KOPT-K1 (cell line): ENCODE measurements around the gene BTBD2.

Experiments used
- H3K27ac ChIP-seq: fragments of 200-600 bp; sonication (generic); 2 replicates; pipeline ENCODE4 v1.5.1; 2016; ENCODE audit warnings: antibody characterized with exemption, mild to moderate bottlenecking, low read depth, low read length; ENCODE audit not compliant: poor library complexity, severe bottlenecking
- H3K36me3 ChIP-seq: fragments of 200-600 bp; sonication (generic); 2 replicates; pipeline ENCODE4 v1.5.1; 2017; ENCODE audit warnings: antibody characterized with exemption, mild to moderate bottlenecking, low read length, moderate library complexity; ENCODE audit not compliant: insufficient read depth
- H3K9me3 ChIP-seq: fragments of 200-600 bp; sonication (generic); 2 replicates; pipeline ENCODE4 v1.5.1; 2017; ENCODE audit warnings: antibody characterized with exemption, low read length, mild to moderate bottlenecking; ENCODE audit not compliant: insufficient read depth, poor library complexity, severe bottlenecking

Gene BTBD2

GRCh38 chr19:2015608-2015950, at the start of gene BTBD2:
Gene BTBD2 (minus strand): TSS chr19:2015714. CDS start chr19:2015703, 11 bp downstream.
- H3K36me3 ChIP-seq, result peaks cover 20% of the 10 kb centered on the region; the same call in 1 of the 2 replicates
- H3K9me3 ChIP-seq, result no peaks in the 10 kb centered on the region
- peak within 1 kb of the TSS; percentile 68 for H3K27ac ChIP-seq

- no peaks in the 10 kb centered on the region for H3K36me3 ChIP-seq
- H3K9me3 ChIP-seq, result no peaks in the 10 kb centered on the region
- H3K27ac ChIP-seq, result no peak overlapping the region
Measured at GRCh38 chr19:2064788-2065524, 49.4 kb upstream of the BTBD2 start.

- H3K36me3 ChIP-seq, result no peaks in the 10 kb centered on the region
- H3K9me3 ChIP-seq, result no peaks in the 10 kb centered on the region
- H3K27ac ChIP-seq, result no peak overlapping the region
Measured at GRCh38 chr19:2064395-2064787, 48.9 kb upstream of the BTBD2 start.

GRCh38 chr19:2063824-2064223, 48.3 kb upstream of the BTBD2 start:
- Histone ChIP-seq H3K9me3 (no peaks in the 10 kb centered on the region), H3K27ac (no peak overlapping the region), H3K36me3 (no peaks in the 10 kb centered on the region)

- Histone ChIP-seq H3K9me3 (no peaks in the 10 kb centered on the region), H3K27ac (no peak overlapping the region), H3K36me3 (no peaks in the 10 kb centered on the region)
Measured at GRCh38 chr19:2062770-2063169, 47.3 kb upstream of the BTBD2 start.

- H3K36me3 ChIP-seq, result no peaks in the 10 kb centered on the region
- H3K27ac ChIP-seq, result peak overlapping the region; percentile 95
- H3K9me3 ChIP-seq, result no peaks in the 10 kb centered on the region
Measured at GRCh38 chr19:2062389-2062729, 46.8 kb upstream of the BTBD2 start.

- H3K36me3 ChIP-seq, result no peaks in the 10 kb centered on the region
- no peaks in the 10 kb centered on the region for H3K9me3 ChIP-seq
- H3K27ac ChIP-seq, result peak overlapping the region; percentile 95
Measured at GRCh38 chr19:2061495-2062388, 46.2 kb upstream of the BTBD2 start.

- peak overlapping the region; percentile 95 for H3K27ac ChIP-seq
- H3K36me3 ChIP-seq, result no peaks in the 10 kb centered on the region
Measured at GRCh38 chr19:2060884-2061494, 45.5 kb upstream of the BTBD2 start.

GRCh38 chr19:2059422-2060201, 44.1 kb upstream of the BTBD2 start:
- Histone ChIP-seq H3K36me3 (no peaks in the 10 kb centered on the region), H3K27ac (peak overlapping the region; percentile 95)

More at GRCh38 chr19:2060884-2061494, 45.5 kb upstream of the BTBD2 start:
- no peaks in the 10 kb centered on the region for H3K9me3 ChIP-seq

GRCh38 chr19:2058570-2059421, 43.3 kb upstream of the BTBD2 start:
- H3K27ac ChIP-seq, result peak overlapping the region; percentile 62
- H3K9me3 ChIP-seq, result no peaks in the 10 kb centered on the region
- no peaks in the 10 kb centered on the region for H3K36me3 ChIP-seq

More at GRCh38 chr19:2059422-2060201, 44.1 kb upstream of the BTBD2 start:
- no peaks in the 10 kb centered on the region for H3K9me3 ChIP-seq

GRCh38 chr19:2057484-2058469, 42.3 kb upstream of the BTBD2 start:
- no peaks in the 10 kb centered on the region for H3K9me3 ChIP-seq
- peak overlapping the region; percentile 62 for H3K27ac ChIP-seq
- no peaks in the 10 kb centered on the region for H3K36me3 ChIP-seq

- Histone ChIP-seq H3K9me3 (no peaks in the 10 kb centered on the region), H3K27ac (peak overlapping the region; percentile 62), H3K36me3 (no peaks in the 10 kb centered on the region)
Measured at GRCh38 chr19:2056837-2057192, 41.3 kb upstream of the BTBD2 start.
